Omental fat pad (tissue), 4 donors: ENCODE data around the gene PDLIM1. TPM values are rescaled to one million over a fixed set of nuclear protein-coding genes. Genes with fewer than 3 reads are reported as not detected.

ENCODE experiments used
- ATAC-seq: fragments of 150-250 bp; one replicate; pipeline ENCODE4 v1.9.1; 2016; ENCODE audit warnings: mild to moderate bottlenecking, moderate library complexity; ENCODE audit not compliant: low FRiP score
- DNase-seq: peaks from one replicate; pipeline ENCODE4 v3.0.0-alpha.2; 2019; ENCODE audit warnings: low spot score
- total RNA-seq, 4 donors: library from RNA; depleted of rRNA; stranded (reverse); fragments of >200 nt; gene quantifications; one replicate each; pipeline ENCODE4 v1.1.0, GENCODE V29; 2016
- TF ChIP-seq, protein P1 (sequence below), 3 donors: fragments of 450-650 bp; IDR thresholded peaks; one replicate each; pipeline ENCODE4 v1.5.1; 2016 to 2017; ENCODE audit warnings: antibody characterized with exemption in 3 of 3, mild to moderate bottlenecking in 3 of 3, moderate library complexity in 2 of 3

The PDLIM1 gene
- total RNA-seq, 4 donors from 2014 or later, result 85.6 to 175 (median 122) TPM

DNA sequence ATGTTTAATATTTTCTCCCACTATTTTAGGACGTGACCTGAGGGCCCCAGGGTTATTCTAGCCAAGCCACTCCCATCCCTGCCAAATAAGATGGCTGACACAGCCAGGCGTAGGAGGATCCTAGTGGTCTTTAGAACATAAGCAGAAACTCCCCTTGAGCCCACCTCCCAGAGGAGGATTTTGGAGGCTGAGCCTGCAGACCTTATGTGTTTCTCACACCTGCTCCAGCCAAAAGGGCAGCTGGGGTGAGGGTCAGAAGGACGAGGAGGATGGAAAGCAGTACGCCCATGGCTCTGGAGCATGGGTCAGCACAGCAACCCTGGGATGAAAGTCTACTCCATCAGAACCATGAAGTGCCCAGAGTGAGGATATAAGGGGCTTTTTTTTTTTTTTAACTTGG is 39.9 kb downstream of the PDLIM1 start:
- DNase-seq (no peak), ATAC-seq (no peak)
- TF ChIP-seq, protein P1, sequence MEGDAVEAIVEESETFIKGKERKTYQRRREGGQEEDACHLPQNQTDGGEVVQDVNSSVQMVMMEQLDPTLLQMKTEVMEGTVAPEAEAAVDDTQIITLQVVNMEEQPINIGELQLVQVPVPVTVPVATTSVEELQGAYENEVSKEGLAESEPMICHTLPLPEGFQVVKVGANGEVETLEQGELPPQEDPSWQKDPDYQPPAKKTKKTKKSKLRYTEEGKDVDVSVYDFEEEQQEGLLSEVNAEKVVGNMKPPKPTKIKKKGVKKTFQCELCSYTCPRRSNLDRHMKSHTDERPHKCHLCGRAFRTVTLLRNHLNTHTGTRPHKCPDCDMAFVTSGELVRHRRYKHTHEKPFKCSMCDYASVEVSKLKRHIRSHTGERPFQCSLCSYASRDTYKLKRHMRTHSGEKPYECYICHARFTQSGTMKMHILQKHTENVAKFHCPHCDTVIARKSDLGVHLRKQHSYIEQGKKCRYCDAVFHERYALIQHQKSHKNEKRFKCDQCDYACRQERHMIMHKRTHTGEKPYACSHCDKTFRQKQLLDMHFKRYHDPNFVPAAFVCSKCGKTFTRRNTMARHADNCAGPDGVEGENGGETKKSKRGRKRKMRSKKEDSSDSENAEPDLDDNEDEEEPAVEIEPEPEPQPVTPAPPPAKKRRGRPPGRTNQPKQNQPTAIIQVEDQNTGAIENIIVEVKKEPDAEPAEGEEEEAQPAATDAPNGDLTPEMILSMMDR (IDR thresholded peaks at IDR 0.05), result no peak

DNA sequence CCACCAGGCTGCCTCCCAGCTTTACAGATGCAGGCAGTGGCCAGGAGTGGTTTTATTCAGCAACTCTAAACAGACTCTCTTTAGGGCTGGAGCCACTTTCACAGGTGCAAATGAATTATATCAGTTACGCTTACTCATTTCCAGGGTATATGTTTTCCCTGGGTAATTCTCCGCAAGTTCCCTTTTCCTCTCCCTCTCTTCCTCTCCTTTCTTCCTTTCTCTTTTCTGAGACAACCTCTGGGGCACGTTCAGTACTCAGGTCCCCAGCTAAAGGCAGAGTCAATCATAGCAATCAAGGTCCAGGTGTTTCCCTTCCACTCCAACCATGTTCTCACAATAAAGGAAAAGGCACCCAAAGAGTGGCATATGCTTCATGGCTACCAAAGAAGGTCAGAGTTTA is 41.3 kb downstream of the PDLIM1 start:
- no peak for DNase-seq
- ATAC-seq, result no peak
- TF ChIP-seq, protein P1 (IDR thresholded peaks at IDR 0.05), result no peak

DNA sequence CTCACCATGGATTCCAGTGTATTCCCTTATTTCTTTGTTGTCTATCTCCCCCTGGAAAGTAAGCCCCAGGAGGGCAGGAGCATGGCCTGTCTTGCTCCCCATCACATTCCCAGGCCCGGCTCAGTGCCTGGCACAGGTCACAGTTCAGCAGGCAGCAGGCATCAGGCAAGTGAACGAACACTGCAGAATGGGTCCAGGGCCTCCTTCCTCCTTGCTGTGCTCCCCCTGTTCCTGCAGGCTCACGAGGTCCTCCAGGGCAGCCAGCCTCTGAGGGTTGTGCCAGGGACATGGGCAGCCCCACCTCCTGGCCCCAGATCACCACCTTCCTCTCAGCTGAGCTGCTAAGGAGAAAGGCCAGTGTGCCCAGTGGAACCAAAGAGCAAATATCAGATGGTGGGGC is 41.8 kb downstream of the PDLIM1 start:
- DNase-seq, result no peak
- TF ChIP-seq, protein P1 (IDR thresholded peaks at IDR 0.05), result no peak
- no peak for ATAC-seq

DNA sequence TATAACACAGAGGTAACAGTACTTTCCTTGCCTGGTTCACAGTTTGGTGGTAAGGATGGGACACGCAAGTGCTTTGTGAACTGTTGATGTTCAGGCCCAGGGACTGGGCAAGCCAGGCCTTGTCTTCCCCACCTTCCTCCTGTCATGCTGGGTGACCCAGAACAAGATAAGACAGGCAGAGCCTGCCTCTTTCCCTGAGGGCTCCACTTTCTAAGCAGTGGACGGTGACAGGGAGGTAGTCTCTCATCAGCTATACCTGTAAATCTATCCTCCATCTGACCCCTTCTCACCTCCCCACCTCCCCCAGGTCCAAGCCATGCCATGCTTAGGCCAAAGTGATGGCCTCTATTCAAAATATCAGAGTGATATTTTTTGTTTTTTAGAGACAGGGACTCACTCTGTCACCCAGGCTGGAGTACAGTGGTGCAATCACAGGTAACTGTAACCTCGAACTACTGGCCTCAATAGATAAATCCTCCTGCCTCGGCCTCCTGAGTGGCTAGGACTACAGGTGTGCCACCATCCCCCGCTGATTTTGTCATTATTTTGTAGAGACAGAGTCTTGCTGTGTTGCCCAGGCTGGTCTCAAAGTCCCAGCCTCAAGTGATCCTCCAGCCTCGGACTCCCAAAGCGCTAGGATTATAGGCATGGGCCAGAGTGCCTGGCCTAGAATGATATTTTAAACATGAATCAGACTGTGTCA is 42.8 kb downstream of the PDLIM1 start:
- ATAC-seq (no peak), DNase-seq (no peak)
- TF ChIP-seq, protein P1 (IDR thresholded peaks at IDR 0.05), result no peak

DNA sequence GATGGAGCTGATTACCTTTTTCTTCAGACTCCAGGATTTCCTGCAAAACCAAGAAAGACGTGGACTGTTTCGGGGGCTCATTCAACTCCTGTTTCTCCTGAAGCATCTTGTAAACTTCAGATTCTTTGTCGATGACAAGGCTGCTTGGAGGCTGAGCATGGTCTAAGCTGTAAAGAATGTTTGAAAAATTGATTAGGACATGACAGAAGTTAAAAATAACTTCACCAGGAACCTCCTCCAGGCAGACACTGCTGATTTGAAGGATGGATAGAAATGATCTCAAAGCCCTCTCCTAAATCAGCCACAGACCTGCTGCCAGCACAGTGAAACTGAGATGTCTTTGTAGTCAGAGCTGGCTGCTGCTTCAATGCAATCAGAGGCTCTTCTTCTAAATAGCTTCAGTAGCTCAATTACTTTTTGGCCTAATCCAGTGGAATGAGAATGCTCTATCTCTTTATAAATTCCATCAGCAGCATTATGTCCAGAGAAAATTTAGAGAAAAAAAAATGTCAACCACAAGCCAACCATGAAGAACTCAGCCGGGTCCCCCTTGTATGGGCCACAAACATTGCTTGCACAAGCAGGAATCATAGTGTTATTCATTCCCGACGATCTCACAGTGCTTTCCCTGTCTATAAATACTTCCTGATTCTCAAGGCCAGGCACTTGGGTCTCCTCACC is 43.5 kb downstream of the PDLIM1 start:
- DNase-seq (no peak), ATAC-seq (peak; percentile 54)
- TF ChIP-seq, protein P1 (IDR thresholded peaks at IDR 0.05), result no peak

DNA sequence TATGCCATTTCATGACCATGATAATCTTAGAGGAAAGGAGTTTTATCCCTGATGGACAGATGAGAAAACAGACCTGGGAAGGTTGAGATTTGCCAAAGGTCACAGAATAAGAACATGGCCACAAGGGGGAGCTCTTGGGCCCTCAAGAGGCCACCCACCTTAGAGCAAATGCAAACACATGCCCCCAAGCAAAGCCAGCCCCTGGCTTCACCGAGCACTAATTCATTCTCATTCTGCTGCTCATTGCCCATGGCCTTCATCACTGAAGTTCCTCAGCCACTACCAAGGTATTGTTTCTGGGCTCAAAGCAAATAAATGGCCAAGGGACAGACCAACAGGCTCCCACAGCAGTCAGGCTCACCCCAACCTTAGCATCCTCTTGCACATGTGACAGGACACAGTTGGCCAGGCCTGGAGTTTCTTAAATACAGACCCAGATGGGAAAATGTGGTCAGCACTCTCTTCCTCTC is 44.2 kb downstream of the PDLIM1 start:
- DNase-seq (peak; percentile 91), ATAC-seq (peak; percentile 39)
- TF ChIP-seq, protein P1 (IDR thresholded peaks at IDR 0.05), result peak in 2 of 3 donors; percentile 36 to 49
